ENCODE data around the gene SPATA31E1.

SPATA31E1 gene

GRCh38 chr9:87861332-87861731 is 21.3 kb upstream of the SPATA31E1 start:
- DNase-seq (ENCODE audit: low spot score) = no peak
- in situ Hi-C loops (cut with MboI; ENCODE audit: low pct_unique_long_range_greater_than_20kb, low sequenced_read_pairs, unreplicated experiment) = no loop called here
- TF ChIP-seq, protein P1, sequence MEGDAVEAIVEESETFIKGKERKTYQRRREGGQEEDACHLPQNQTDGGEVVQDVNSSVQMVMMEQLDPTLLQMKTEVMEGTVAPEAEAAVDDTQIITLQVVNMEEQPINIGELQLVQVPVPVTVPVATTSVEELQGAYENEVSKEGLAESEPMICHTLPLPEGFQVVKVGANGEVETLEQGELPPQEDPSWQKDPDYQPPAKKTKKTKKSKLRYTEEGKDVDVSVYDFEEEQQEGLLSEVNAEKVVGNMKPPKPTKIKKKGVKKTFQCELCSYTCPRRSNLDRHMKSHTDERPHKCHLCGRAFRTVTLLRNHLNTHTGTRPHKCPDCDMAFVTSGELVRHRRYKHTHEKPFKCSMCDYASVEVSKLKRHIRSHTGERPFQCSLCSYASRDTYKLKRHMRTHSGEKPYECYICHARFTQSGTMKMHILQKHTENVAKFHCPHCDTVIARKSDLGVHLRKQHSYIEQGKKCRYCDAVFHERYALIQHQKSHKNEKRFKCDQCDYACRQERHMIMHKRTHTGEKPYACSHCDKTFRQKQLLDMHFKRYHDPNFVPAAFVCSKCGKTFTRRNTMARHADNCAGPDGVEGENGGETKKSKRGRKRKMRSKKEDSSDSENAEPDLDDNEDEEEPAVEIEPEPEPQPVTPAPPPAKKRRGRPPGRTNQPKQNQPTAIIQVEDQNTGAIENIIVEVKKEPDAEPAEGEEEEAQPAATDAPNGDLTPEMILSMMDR (IDR thresholded peaks at IDR 0.05; ENCODE audit: extremely low read depth, insufficient read depth, missing control alignments) = no peak

GRCh38 chr9:87862536-87863268 is 20.0 kb upstream of the SPATA31E1 start:
- in situ Hi-C loops (cut with MboI; ENCODE audit: low pct_unique_long_range_greater_than_20kb, low sequenced_read_pairs, unreplicated experiment) = no loop called here
- TF ChIP-seq, protein P1 (IDR thresholded peaks at IDR 0.05; ENCODE audit: extremely low read depth, insufficient read depth, missing control alignments) = no peak
- DNase-seq (ENCODE audit: low spot score) = no peak

- in situ Hi-C loops (cut with MboI; ENCODE audit: low pct_unique_long_range_greater_than_20kb, low sequenced_read_pairs, unreplicated experiment) = no loop called here
- TF ChIP-seq, protein P1 (IDR thresholded peaks at IDR 0.05; ENCODE audit: extremely low read depth, insufficient read depth, missing control alignments) = no peak
- DNase-seq (ENCODE audit: low spot score) = no peak
These were observed 18.7 kb upstream of the SPATA31E1 start for GRCh38 chr9:87863882-87864465.

DNA sequence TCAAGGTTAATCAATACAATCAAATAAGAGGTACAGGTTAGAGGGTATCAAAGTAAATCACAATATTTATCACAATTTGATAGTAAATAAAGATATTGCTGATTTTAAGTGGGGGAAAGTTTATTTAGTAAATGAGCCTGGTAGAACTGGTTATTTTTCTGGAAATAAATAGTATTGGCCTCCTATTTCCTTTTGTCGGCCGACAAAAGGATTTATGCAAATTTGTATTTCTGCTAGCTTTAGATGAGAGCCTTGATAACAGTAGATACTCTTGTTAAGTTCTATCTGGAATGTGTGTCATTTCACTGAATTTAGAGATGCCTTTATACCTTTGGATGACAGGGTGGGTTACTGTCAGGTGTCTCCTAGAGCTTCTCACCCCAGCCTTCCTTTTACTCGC is 17.8 kb upstream of the SPATA31E1 start:
- TF ChIP-seq, protein P1 (IDR thresholded peaks at IDR 0.05; ENCODE audit: extremely low read depth, insufficient read depth, missing control alignments) = no peak
- DNase-seq (ENCODE audit: low spot score) = no peak
- in situ Hi-C loops (cut with MboI; ENCODE audit: low pct_unique_long_range_greater_than_20kb, low sequenced_read_pairs, unreplicated experiment) = no loop called here

GRCh38 chr9:87865626-87866025 is 17.1 kb upstream of the SPATA31E1 start:
- in situ Hi-C loops (cut with MboI; ENCODE audit: low pct_unique_long_range_greater_than_20kb, low sequenced_read_pairs, unreplicated experiment) = no loop called here
- DNase-seq (ENCODE audit: low spot score) = no peak
- TF ChIP-seq, protein P1 (IDR thresholded peaks at IDR 0.05; ENCODE audit: extremely low read depth, insufficient read depth, missing control alignments) = no peak

DNA sequence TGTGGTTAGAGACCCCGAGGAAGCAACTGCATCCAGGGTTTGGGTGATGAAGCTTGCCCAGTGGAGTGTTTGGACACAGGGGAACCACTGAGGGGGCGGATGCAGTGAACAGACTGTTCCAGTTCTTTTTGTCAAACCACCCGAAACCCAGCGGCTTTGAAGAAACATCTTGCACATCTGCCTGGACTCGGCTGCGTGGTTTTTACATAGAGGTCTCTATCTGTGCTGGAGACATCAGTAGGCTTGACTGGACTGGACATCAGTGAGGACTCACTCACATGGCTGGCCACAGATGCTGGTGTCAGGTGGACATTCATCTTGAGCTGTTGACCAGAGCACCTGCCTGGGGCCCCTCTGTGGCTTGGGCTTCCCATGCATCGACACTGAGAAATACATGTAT is 15.3 kb upstream of the SPATA31E1 start:
- no peak for DNase-seq (ENCODE audit: low spot score)
- in situ Hi-C loops (cut with MboI; ENCODE audit: low pct_unique_long_range_greater_than_20kb, low sequenced_read_pairs, unreplicated experiment) = no loop called here
- TF ChIP-seq, protein P1 (IDR thresholded peaks at IDR 0.05; ENCODE audit: extremely low read depth, insufficient read depth, missing control alignments) = no peak
